ENCODE data around the gene WDR7.

The WDR7 gene

GRCh38 chr18:56709463-56709862 is 58.3 kb downstream of the WDR7 start:
- TF ChIP-seq, protein P1, sequence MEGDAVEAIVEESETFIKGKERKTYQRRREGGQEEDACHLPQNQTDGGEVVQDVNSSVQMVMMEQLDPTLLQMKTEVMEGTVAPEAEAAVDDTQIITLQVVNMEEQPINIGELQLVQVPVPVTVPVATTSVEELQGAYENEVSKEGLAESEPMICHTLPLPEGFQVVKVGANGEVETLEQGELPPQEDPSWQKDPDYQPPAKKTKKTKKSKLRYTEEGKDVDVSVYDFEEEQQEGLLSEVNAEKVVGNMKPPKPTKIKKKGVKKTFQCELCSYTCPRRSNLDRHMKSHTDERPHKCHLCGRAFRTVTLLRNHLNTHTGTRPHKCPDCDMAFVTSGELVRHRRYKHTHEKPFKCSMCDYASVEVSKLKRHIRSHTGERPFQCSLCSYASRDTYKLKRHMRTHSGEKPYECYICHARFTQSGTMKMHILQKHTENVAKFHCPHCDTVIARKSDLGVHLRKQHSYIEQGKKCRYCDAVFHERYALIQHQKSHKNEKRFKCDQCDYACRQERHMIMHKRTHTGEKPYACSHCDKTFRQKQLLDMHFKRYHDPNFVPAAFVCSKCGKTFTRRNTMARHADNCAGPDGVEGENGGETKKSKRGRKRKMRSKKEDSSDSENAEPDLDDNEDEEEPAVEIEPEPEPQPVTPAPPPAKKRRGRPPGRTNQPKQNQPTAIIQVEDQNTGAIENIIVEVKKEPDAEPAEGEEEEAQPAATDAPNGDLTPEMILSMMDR (conservative IDR thresholded peaks at IDR 0.05), result peak; percentile 35; the same call in 1 of the 2 replicates
- H3K27ac ChIP-seq, result peak overlapping the region; percentile 44; the same call in 1 of the 2 replicates

DNA sequence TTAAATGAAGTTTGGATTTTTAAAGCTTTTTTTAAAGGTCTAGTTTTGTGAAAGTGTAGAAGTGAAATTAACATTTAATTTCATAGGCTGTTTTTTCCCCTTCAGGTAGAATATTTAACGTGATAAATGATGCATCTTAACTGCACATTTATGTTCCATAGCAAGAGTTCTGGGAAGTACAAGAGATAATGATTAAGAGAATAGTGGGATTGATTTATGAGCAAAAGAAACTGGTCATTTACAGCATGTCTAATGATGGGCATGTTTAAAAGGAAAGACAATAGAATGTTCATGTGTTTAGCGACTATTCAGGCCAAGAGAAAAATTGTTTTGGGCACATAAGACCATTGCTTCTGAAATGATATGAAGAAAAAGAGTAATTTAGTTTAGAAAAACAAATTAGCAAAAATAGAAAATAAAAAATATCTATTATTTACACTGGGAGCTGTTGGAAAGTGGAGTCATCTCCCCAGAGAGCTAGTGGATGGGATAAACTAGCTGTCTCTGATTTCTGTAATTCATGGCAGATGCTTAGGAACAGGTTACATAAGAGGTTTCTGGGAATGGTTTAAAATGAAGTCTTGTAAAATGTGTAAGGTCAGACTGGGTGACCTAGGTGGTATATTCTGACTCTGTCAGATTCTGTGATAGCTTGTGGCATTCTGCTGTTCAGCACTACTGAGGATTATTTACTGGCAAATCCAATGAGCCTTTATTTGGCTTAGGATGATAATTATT is 60.7 kb downstream of the WDR7 start:
- no peak overlapping the region for H3K27ac ChIP-seq
- TF ChIP-seq, protein P1 (conservative IDR thresholded peaks at IDR 0.05), result no peak

GRCh38 chr18:56712761-56713160 is 61.6 kb downstream of the WDR7 start:
- H3K27ac ChIP-seq, result no peak overlapping the region
- TF ChIP-seq, protein P1 (conservative IDR thresholded peaks at IDR 0.05), result no peak

DNA sequence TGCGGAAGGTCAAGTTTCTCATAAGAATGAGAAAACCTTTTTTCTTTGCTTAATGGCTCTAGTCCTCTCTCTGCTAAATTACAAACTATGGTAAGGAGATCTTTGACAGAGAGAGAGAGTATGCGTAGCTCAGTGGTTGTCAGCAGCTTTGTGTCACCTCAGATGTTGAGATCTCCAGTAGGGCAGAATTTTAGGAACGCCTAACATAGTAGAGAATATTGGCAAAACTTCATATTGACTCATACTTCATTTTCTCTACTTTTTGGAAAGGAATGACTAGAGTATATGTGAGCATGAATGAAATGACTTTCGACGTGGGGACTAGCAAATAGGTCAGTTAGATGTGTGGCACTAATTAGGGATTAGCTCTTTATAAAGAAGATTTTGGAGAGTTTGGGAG is 64.0 kb downstream of the WDR7 start:
- TF ChIP-seq, protein P1 (conservative IDR thresholded peaks at IDR 0.05), result no peak
- no peak overlapping the region for H3K27ac ChIP-seq

GRCh38 chr18:56716692-56717146 is 65.6 kb downstream of the WDR7 start:
- TF ChIP-seq, protein P1 (conservative IDR thresholded peaks at IDR 0.05), result no peak
- no peak overlapping the region for H3K27ac ChIP-seq

DNA sequence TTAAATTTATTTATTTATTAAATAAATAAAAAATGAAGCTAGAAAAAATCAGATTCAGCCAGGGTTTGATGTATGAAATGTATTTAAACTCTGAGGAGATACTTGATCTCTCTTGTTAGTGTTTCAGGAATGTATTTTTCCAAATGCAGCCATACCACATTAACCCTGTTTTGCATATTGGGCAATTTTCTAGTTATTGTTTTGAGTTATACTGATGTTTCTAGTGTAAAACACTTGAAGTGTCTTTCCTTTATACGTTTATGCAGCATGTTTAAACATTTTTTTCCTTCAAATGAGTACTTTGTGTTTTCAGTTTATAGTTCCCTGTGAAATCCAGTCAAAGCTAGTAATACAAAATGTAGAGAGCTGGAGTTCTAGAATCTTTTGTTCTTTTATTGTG is 69.9 kb downstream of the WDR7 start:
- TF ChIP-seq, protein P1 (conservative IDR thresholded peaks at IDR 0.05), result no peak
- H3K27ac ChIP-seq, result no peak overlapping the region

DNA sequence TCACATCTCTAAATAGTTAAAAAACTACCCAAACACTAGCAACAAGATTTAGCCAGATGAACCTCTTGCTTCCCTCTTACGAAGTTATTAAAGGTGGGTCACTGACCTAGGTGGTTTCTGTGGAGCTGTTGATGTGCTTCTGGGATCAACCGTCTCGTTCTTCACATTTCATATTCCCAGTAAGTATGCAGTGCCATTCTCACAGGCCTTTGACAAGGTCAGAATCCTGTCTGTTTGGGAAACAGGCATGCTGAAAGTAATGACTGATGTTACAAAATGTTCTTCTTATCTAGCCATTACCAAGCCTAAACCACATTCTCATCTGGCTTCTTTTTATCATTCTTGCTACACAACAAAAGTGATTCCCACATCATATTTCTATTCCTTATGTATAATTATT is 70.3 kb downstream of the WDR7 start:
- H3K27ac ChIP-seq, result no peak overlapping the region
- TF ChIP-seq, protein P1 (conservative IDR thresholded peaks at IDR 0.05), result no peak

Measured in VCaP (cell line).